HL-60 (cell line): Measurements from ENCODE around the gene UFD1.

Experiments used
- GABPA ChIP-seq: IDR thresholded peaks from 2 replicates; pipeline ENCODE4 v1.6.1; 2012; ENCODE audit warnings: low read depth
- POLR2AphosphoS5 ChIP-seq: IDR thresholded peaks from 2 replicates; pipeline ENCODE4 v1.6.1; 2012; ENCODE audit warnings: low read depth
- SPI1 ChIP-seq: IDR thresholded peaks from 2 replicates; pipeline ENCODE4 v1.6.1; 2012; ENCODE audit warnings: low read depth, mild to moderate bottlenecking, borderline replicate concordance
- TF ChIP-seq, protein P1 (sequence below): IDR thresholded peaks from one replicate; pipeline ENCODE4 v1.5.1; 2011; ENCODE audit warnings: low read length, control low read depth, inconsistent platforms; ENCODE audit not compliant: insufficient read depth

DNA sequence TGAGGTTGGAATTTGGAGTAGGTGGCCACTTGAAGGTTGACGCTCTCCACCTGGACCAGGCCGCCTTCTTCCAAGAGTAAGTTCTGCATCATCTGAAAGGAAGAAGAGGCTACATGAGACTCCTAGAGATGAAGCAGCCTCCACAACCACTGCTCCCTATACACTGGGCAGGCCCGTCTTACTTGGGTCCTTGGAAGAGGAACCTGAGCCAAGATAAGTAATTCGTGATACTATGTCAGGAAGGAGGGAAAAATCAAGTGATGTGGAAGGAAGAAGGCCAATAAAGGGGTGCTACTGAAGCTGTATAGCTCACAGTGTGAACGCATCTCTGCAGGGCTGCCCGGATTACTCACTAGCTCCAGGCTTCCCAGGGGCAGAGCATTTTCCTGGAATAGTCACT, 11.1 kb downstream of the UFD1 start:
- no peak for TF ChIP-seq POLR2AphosphoS5
- TF ChIP-seq, protein P1, sequence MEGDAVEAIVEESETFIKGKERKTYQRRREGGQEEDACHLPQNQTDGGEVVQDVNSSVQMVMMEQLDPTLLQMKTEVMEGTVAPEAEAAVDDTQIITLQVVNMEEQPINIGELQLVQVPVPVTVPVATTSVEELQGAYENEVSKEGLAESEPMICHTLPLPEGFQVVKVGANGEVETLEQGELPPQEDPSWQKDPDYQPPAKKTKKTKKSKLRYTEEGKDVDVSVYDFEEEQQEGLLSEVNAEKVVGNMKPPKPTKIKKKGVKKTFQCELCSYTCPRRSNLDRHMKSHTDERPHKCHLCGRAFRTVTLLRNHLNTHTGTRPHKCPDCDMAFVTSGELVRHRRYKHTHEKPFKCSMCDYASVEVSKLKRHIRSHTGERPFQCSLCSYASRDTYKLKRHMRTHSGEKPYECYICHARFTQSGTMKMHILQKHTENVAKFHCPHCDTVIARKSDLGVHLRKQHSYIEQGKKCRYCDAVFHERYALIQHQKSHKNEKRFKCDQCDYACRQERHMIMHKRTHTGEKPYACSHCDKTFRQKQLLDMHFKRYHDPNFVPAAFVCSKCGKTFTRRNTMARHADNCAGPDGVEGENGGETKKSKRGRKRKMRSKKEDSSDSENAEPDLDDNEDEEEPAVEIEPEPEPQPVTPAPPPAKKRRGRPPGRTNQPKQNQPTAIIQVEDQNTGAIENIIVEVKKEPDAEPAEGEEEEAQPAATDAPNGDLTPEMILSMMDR: no peak
- TF ChIP-seq GABPA: no peak
- no peak for TF ChIP-seq SPI1
